HEK293 (cell line): ENCODE data around the gene SPATA33.

ENCODE experiments used
- AEBP2 ChIP-seq: fragments of 450-650 bp; formaldehyde crosslinking; IDR thresholded peaks from 2 replicates; pipeline ENCODE4 v1.5.1; 2016; ENCODE audit warnings: missing biosample characterization, missing genetic modification characterization, borderline replicate concordance
- BCL6B ChIP-seq: fragments of 450-650 bp; formaldehyde crosslinking; IDR thresholded peaks from 2 replicates; pipeline ENCODE4 v1.5.1; 2017; ENCODE audit warnings: missing biosample characterization, missing genetic modification characterization
- EGR2 ChIP-seq: fragments of 450-650 bp; formaldehyde crosslinking; IDR thresholded peaks from 2 replicates; pipeline ENCODE4 v1.5.1; 2016; ENCODE audit warnings: low read depth, missing biosample characterization, missing genetic modification characterization
- IKZF3 ChIP-seq: fragments of 450-650 bp; IDR thresholded peaks from 2 replicates; pipeline ENCODE4 v1.5.0; 2018; ENCODE audit warnings: missing biosample characterization, mild to moderate bottlenecking, missing genetic modification characterization, moderate library complexity
- KLF7 ChIP-seq: fragments of 450-650 bp; formaldehyde crosslinking; IDR thresholded peaks from 2 replicates; pipeline ENCODE4 v1.5.1; 2016; ENCODE audit warnings: missing biosample characterization, missing genetic modification characterization, borderline replicate concordance
- MYNN ChIP-seq: fragments of 450-650 bp; formaldehyde crosslinking; IDR thresholded peaks from 2 replicates; pipeline ENCODE4 v1.5.1; 2016; ENCODE audit warnings: missing biosample characterization, missing genetic modification characterization, borderline replicate concordance
- MZF1 ChIP-seq: fragments of 450-650 bp; formaldehyde crosslinking; IDR thresholded peaks from 2 replicates; pipeline ENCODE4 v1.5.1; 2017; ENCODE audit warnings: missing biosample characterization, missing genetic modification characterization, borderline replicate concordance
- PRDM2 ChIP-seq: fragments of 450-650 bp; formaldehyde crosslinking; IDR thresholded peaks from 2 replicates; pipeline ENCODE4 v1.5.1; 2016; ENCODE audit warnings: missing biosample characterization, missing genetic modification characterization, borderline replicate concordance
- SP7 ChIP-seq: fragments of 450-650 bp; formaldehyde crosslinking; IDR thresholded peaks from 2 replicates; pipeline ENCODE4 v1.5.1; 2016; ENCODE audit warnings: missing biosample characterization, missing genetic modification characterization
- ZNF19 ChIP-seq: fragments of 450-650 bp; formaldehyde crosslinking; IDR thresholded peaks from 2 replicates; pipeline ENCODE4; 2016; ENCODE audit warnings: missing biosample characterization, missing genetic modification characterization, low read depth
- ZNF350 ChIP-seq: fragments of 450-650 bp; formaldehyde crosslinking; IDR thresholded peaks from 2 replicates; pipeline ENCODE4 v1.5.0; 2017; ENCODE audit warnings: missing biosample characterization, mild to moderate bottlenecking, missing genetic modification characterization
- ZNF394 ChIP-seq: fragments of 450-650 bp; formaldehyde crosslinking; IDR thresholded peaks from 2 replicates; pipeline ENCODE4 v1.5.1; 2016; ENCODE audit warnings: missing biosample characterization, missing genetic modification characterization, mild to moderate bottlenecking, moderate library complexity, borderline replicate concordance
- ZNF404 ChIP-seq: fragments of 450-650 bp; formaldehyde crosslinking; IDR thresholded peaks from 2 replicates; pipeline ENCODE4 v1.5.1; 2017; ENCODE audit warnings: missing biosample characterization, missing genetic modification characterization
- ZNF518A ChIP-seq: fragments of 450-650 bp; formaldehyde crosslinking; conservative IDR thresholded peaks from 2 replicates; pipeline ENCODE4 v1.5.1; 2016; ENCODE audit warnings: low read depth, missing biosample characterization, missing genetic modification characterization
- ZNF600 ChIP-seq: fragments of 450-650 bp; formaldehyde crosslinking; IDR thresholded peaks from 2 replicates; pipeline ENCODE4 v1.5.1; 2016; ENCODE audit warnings: missing biosample characterization, missing genetic modification characterization
- ZNF629 ChIP-seq: fragments of 450-650 bp; formaldehyde crosslinking; IDR thresholded peaks from 2 replicates; pipeline ENCODE4 v1.5.1; 2017; ENCODE audit warnings: missing biosample characterization, missing genetic modification characterization
- ZNF670 ChIP-seq: fragments of 450-650 bp; formaldehyde crosslinking; IDR thresholded peaks from 2 replicates; pipeline ENCODE4 v1.5.1; 2016; ENCODE audit warnings: missing biosample characterization, missing genetic modification characterization, low read depth
- TF ChIP-seq, protein P1 (sequence below): fragments of 450-650 bp; formaldehyde crosslinking; IDR thresholded peaks from 2 replicates; pipeline ENCODE4 v1.5.1; 2016; ENCODE audit warnings: missing biosample characterization, missing genetic modification characterization
- TF ChIP-seq, protein P2 (sequence below): fragments of 450-650 bp; formaldehyde crosslinking; IDR thresholded peaks from 2 replicates; pipeline ENCODE4 v1.5.1; 2016; ENCODE audit warnings: missing biosample characterization, missing genetic modification characterization

The SPATA33 gene

GRCh38 chr16:89657442-89658220, at the start of gene SPATA33, which contains the start of gene CHMP1A (continued):
- peak; percentile 95 for TF ChIP-seq ZNF518A
- TF ChIP-seq ZNF600 (tag by site-specific recombination): no peak
- TF ChIP-seq EGR2 (tag by site-specific recombination): peak; percentile 64
- TF ChIP-seq, protein P1, sequence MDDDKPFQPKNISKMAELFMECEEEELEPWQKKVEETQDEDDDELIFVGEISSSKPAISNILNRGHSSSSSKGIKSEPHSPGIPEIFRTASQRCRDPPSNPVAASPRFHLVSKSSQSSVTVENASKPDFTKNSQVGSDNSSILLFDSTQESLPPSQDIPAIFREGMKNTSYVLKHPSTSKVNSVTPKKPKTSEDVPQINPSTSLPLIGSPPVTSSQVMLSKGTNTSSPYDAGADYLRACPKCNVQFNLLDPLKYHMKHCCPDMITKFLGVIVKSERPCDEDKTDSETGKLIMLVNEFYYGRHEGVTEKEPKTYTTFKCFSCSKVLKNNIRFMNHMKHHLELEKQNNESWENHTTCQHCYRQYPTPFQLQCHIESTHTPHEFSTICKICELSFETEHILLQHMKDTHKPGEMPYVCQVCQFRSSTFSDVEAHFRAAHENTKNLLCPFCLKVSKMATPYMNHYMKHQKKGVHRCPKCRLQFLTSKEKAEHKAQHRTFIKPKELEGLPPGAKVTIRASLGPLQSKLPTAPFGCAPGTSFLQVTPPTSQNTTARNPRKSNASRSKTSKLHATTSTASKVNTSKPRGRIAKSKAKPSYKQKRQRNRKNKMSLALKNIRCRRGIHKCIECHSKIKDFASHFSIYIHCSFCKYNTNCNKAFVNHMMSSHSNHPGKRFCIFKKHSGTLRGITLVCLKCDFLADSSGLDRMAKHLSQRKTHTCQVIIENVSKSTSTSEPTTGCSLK (tag by site-specific recombination): no peak
- no peak for TF ChIP-seq ZNF350 (tag by site-specific recombination)
- peak; percentile 85; the same call in 1 of the 2 replicates for TF ChIP-seq KLF7 (tag by site-specific recombination)
- TF ChIP-seq, protein P2, sequence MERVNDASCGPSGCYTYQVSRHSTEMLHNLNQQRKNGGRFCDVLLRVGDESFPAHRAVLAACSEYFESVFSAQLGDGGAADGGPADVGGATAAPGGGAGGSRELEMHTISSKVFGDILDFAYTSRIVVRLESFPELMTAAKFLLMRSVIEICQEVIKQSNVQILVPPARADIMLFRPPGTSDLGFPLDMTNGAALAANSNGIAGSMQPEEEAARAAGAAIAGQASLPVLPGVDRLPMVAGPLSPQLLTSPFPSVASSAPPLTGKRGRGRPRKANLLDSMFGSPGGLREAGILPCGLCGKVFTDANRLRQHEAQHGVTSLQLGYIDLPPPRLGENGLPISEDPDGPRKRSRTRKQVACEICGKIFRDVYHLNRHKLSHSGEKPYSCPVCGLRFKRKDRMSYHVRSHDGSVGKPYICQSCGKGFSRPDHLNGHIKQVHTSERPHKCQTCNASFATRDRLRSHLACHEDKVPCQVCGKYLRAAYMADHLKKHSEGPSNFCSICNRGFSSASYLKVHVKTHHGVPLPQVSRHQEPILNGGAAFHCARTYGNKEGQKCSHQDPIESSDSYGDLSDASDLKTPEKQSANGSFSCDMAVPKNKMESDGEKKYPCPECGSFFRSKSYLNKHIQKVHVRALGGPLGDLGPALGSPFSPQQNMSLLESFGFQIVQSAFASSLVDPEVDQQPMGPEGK: peak; percentile 37; the same call in 1 of the 2 replicates
- TF ChIP-seq MYNN (tag by site-specific recombination): no peak
- TF ChIP-seq ZNF629 (tag by site-specific recombination): 0 out of 2 replicates have a peak, but pooled peaks have one; percentile 27
- peak; percentile 68; the same call in 1 of the 2 replicates for TF ChIP-seq SP7 (tag by site-specific recombination)
- peak; percentile 26; the same call in 1 of the 2 replicates for TF ChIP-seq ZNF394 (tag by site-specific recombination)
- TF ChIP-seq ZNF670 (tag by site-specific recombination): no peak
- 0 out of 2 replicates have a peak, but pooled peaks have one; percentile 25 for TF ChIP-seq MZF1 (tag by site-specific recombination)
- TF ChIP-seq AEBP2 (tag by site-specific recombination): no peak
- TF ChIP-seq ZNF404 (tag by site-specific recombination): no peak
- TF ChIP-seq IKZF3 (tag by site-specific recombination): no peak
- no peak for TF ChIP-seq ZNF19 (tag by site-specific recombination)
- no peak for TF ChIP-seq BCL6B (tag by site-specific recombination)
- no peak for TF ChIP-seq PRDM2 (tag by site-specific recombination)
